CD4-positive, alpha-beta T cell treated with Interleukin-15 for 1 hour (primary cell): Measurements from ENCODE around the gene CLUH.
"Not testable (repeated sequence)": the region's sequence is repeated elsewhere in the genome, so short reads cannot be mapped to it uniquely, and the experiment has no call there.

Source experiments
- DNase-seq: peaks from one replicate; pipeline ENCODE4 v3.0.0-alpha.2; 2020

The CLUH gene

GRCh38 chr17:2683912-2684311, 27.7 kb downstream of the CLUH start:
- no peak for DNase-seq

GRCh38 chr17:2682176-2682938, 29.2 kb downstream of the CLUH start:
- DNase-seq, result no peak

GRCh38 chr17:2681650-2682049, 29.9 kb downstream of the CLUH start:
- DNase-seq, result no peak

GRCh38 chr17:2680961-2681360, 30.6 kb downstream of the CLUH start:
- DNase-seq, result no peak

GRCh38 chr17:2679247-2679646, 32.3 kb downstream of the CLUH start:
- DNase-seq, result not testable (repeated sequence)

- no peak for DNase-seq
Measured at GRCh38 chr17:2672026-2672425, 39.5 kb downstream of the CLUH start.

GRCh38 chr17:2660410-2660809, 51.2 kb downstream of the CLUH start:
- not testable (repeated sequence) for DNase-seq

GRCh38 chr17:2659337-2659736, 52.2 kb downstream of the CLUH start:
- not testable (repeated sequence) for DNase-seq

GRCh38 chr17:2656283-2656682, 55.3 kb downstream of the CLUH start:
- no peak for DNase-seq

- no peak for DNase-seq
Measured at GRCh38 chr17:2655546-2655945, 56.0 kb downstream of the CLUH start.

GRCh38 chr17:2652911-2653310, 58.7 kb downstream of the CLUH start:
- not testable (repeated sequence) for DNase-seq

GRCh38 chr17:2649191-2649590, 62.4 kb downstream of the CLUH start:
- DNase-seq, result no peak

GRCh38 chr17:2647957-2648356, 63.6 kb downstream of the CLUH start:
- DNase-seq, result no peak

- DNase-seq, result no peak
Measured at GRCh38 chr17:2644971-2645370, 66.6 kb downstream of the CLUH start.
